Measurements from ENCODE around the gene COA1. TPM values are rescaled to one million over a fixed set of nuclear protein-coding genes. Genes with fewer than 3 reads are reported as not detected.

COA1 gene
- total RNA-seq, 2 experiments from 2014 or later, result 63.9 to 96.0 TPM

GRCh38 chr7:43767311-43767710 is 38.0 kb upstream of the COA1 start:
- BruUV-seq (replicated peaks), result no TSS peak
- TF ChIP-seq CTCF (conservative IDR thresholded peaks at IDR 0.05; ENCODE audit: low read length) (no peak), EZH2phosphoT487 (IDR thresholded peaks at IDR 0.05; ENCODE audit: borderline replicate concordance, low read depth, low read length) (no peak)
- ChIA-PET CTCF (ENCODE audit: unreplicated experiment) (no interaction called here), POLR2A (no interaction called here)
- Histone ChIP-seq H3K27ac (ENCODE audit: low read depth, low read length, poor library complexity, severe bottlenecking) (no peak overlapping the region), H3K9me2 (ENCODE audit: insufficient read depth, low read length) (no peaks in the 10 kb centered on the region), H3K36me3 (ENCODE audit: insufficient read depth, low read length) (no peaks in the 10 kb centered on the region), H2AFZ (ENCODE audit: low read length) (no peak overlapping the region), H3K79me2 (ENCODE audit: insufficient read depth, low read depth, low read length) (no peaks in the 10 kb centered on the region), H4K20me1 (ENCODE audit: insufficient read depth, low read length) (no peaks in the 10 kb centered on the region), H3K9me3 (ENCODE audit: low read length) (no peaks in the 10 kb centered on the region), H3K4me1 (ENCODE audit: insufficient read depth, low read length, poor library complexity, severe bottlenecking) (peaks cover 6% of the 10 kb centered on the region), H3K4me2 (ENCODE audit: low read length) (no peak overlapping the region), H3K4me3 (ENCODE audit: low read depth, low read length, poor library complexity, severe bottlenecking) (no peak overlapping the region)
- DNase-seq (ENCODE audit: low spot score), result no peak
- intact Hi-C loops (cut with micrococcal nuclease; ENCODE audit: unreplicated experiment), result no loop called here

- CTCF ChIA-PET (ENCODE audit: unreplicated experiment), result no interaction called here
Observed at GRCh38 chr7:43766564-43766963, 37.2 kb upstream of the COA1 start.

More at GRCh38 chr7:43766564-43766963, 37.2 kb upstream of the COA1 start:
- no peak for DNase-seq (ENCODE audit: low spot score)
- no peak overlapping the region for H3K4me3 ChIP-seq (ENCODE audit: low read depth, low read length, poor library complexity, severe bottlenecking)
- no peak overlapping the region for H3K4me2 ChIP-seq (ENCODE audit: low read length)
- POLR2A ChIA-PET, result no interaction called here
- H4K20me1 ChIP-seq (ENCODE audit: insufficient read depth, low read length), result no peaks in the 10 kb centered on the region
- no peaks in the 10 kb centered on the region for H3K79me2 ChIP-seq (ENCODE audit: insufficient read depth, low read depth, low read length)
- BruUV-seq (replicated peaks), result no TSS peak
- TF ChIP-seq EZH2phosphoT487 (IDR thresholded peaks at IDR 0.05; ENCODE audit: borderline replicate concordance, low read depth, low read length) (no peak), CTCF (conservative IDR thresholded peaks at IDR 0.05; ENCODE audit: low read length) (no peak)
- no peaks in the 10 kb centered on the region for H3K36me3 ChIP-seq (ENCODE audit: insufficient read depth, low read length)
- no peaks in the 10 kb centered on the region for H3K9me2 ChIP-seq (ENCODE audit: insufficient read depth, low read length)
- H3K27ac ChIP-seq (ENCODE audit: low read depth, low read length, poor library complexity, severe bottlenecking), result no peak overlapping the region
- intact Hi-C loops (cut with micrococcal nuclease; ENCODE audit: unreplicated experiment), result no loop called here
- H2AFZ ChIP-seq (ENCODE audit: low read length), result no peak overlapping the region
- H3K9me3 ChIP-seq (ENCODE audit: low read length), result no peaks in the 10 kb centered on the region
- H3K4me1 ChIP-seq (ENCODE audit: insufficient read depth, low read length, poor library complexity, severe bottlenecking), result peaks cover 6% of the 10 kb centered on the region
